H1 (cell line): ENCODE results near the gene ZNF532. TPM values are rescaled to one million over a fixed set of nuclear protein-coding genes. Genes with fewer than 3 reads are reported as not detected.

Source experiments
- CHD7 ChIP-seq: fragments of 300-600 bp; sonication (generic); IDR thresholded peaks from 2 replicates; pipeline ENCODE4 v1.7.1; 2012; ENCODE audit warnings: low read length, moderate library complexity, mild to moderate bottlenecking, inconsistent platforms; ENCODE audit not compliant: insufficient replicate concordance
- GTF2F1 ChIP-seq: IDR thresholded peaks from 2 replicates; pipeline ENCODE4 v1.6.1; 2012; ENCODE audit warnings: low read depth, low read length, improper control_type of control experiment, borderline replicate concordance
- USF2 ChIP-seq: IDR thresholded peaks from 2 replicates; pipeline ENCODE4 v1.6.1; 2011; ENCODE audit warnings: low read length, improper control_type of control experiment
- polyA plus RNA-seq, 7 experiments: library from polyadenylated mRNA; depleted of rRNA in 3 of 7; stranded (reverse) in 5 of 7; unstranded in 2 of 7; fragments of >200 nt in 5 of 7; fragments of 200-250 nt in 2 of 7; gene quantifications; 1 replicate in 5 of 7; 2 replicates in 1 of 7; 4 replicates in 1 of 7; pipeline versions ENCODE4 v1.2.1 to v1.2.3, GENCODE V29; 2011 to 2013; ENCODE audit warnings: missing spikeins in 2 of 7, mixed read lengths in 2 of 7
- total RNA-seq: library from RNA; stranded (reverse); fragmentation: NEBNext Ultra II Directional; extraction: Animal tissue kit (Norgen Biotek cat#: 25700); gene quantifications from 2 replicates; pipeline ENCODE4 v1.2.1, GENCODE V29; 2021

ZNF532 gene
- total and polyA plus RNA-seq, 2 of the 8 experiments (the other 6 are each of a cell fraction or from before 2014, with no cell fraction given): 143 to 240 TPM

GRCh38 chr18:59035591-59035990 is 170.9 kb downstream of the ZNF532 start (continued):
- TF ChIP-seq CHD7: no peak
- TF ChIP-seq GTF2F1: no peak
- TF ChIP-seq USF2: no peak
